ENCODE data around the gene FAM184A. TPM values are rescaled to one million over a fixed set of nuclear protein-coding genes. Genes with fewer than 3 reads are reported as not detected.
A peak's percentile ranks its signal among the peaks of the same experiment; 100 is the strongest.

Gene FAM184A, protein sequence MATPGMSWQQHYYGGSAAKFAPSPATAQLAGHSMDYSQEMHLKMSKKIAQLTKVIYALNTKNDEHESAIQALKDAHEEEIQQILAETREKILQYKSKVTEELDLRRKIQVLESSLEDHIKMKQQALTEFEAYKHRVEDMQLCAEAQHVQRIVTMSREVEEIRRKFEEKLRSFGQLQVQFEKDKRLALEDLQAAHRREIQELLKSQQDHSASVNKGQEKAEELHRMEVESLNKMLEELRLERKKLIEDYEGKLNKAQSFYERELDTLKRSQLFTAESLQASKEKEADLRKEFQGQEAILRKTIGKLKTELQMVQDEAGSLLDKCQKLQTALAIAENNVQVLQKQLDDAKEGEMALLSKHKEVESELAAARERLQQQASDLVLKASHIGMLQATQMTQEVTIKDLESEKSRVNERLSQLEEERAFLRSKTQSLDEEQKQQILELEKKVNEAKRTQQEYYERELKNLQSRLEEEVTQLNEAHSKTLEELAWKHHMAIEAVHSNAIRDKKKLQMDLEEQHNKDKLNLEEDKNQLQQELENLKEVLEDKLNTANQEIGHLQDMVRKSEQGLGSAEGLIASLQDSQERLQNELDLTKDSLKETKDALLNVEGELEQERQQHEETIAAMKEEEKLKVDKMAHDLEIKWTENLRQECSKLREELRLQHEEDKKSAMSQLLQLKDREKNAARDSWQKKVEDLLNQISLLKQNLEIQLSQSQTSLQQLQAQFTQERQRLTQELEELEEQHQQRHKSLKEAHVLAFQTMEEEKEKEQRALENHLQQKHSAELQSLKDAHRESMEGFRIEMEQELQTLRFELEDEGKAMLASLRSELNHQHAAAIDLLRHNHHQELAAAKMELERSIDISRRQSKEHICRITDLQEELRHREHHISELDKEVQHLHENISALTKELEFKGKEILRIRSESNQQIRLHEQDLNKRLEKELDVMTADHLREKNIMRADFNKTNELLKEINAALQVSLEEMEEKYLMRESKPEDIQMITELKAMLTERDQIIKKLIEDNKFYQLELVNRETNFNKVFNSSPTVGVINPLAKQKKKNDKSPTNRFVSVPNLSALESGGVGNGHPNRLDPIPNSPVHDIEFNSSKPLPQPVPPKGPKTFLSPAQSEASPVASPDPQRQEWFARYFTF
- total RNA-seq (2022) (1.3 and 2.2 TPM in 2 replicates), Bru-seq, nascent RNA (percentile 30 among the genes with signal in this experiment), BruChase-seq, experiment 1, labeled RNA remaining after a 6-hour chase (percentile 23 among the genes with signal in this experiment), BruChase-seq, experiment 2, labeled RNA remaining after a 2-hour chase (percentile 29 among the genes with signal in this experiment)
- long read RNA-seq, full-length matches to known transcripts, result 1 of 1 reads
- long read RNA-seq, partial matches to known transcripts, result 0 of 1 reads
- long read RNA-seq, other reads (novel, unspliced or antisense), result 0 of 1 reads

DNA sequence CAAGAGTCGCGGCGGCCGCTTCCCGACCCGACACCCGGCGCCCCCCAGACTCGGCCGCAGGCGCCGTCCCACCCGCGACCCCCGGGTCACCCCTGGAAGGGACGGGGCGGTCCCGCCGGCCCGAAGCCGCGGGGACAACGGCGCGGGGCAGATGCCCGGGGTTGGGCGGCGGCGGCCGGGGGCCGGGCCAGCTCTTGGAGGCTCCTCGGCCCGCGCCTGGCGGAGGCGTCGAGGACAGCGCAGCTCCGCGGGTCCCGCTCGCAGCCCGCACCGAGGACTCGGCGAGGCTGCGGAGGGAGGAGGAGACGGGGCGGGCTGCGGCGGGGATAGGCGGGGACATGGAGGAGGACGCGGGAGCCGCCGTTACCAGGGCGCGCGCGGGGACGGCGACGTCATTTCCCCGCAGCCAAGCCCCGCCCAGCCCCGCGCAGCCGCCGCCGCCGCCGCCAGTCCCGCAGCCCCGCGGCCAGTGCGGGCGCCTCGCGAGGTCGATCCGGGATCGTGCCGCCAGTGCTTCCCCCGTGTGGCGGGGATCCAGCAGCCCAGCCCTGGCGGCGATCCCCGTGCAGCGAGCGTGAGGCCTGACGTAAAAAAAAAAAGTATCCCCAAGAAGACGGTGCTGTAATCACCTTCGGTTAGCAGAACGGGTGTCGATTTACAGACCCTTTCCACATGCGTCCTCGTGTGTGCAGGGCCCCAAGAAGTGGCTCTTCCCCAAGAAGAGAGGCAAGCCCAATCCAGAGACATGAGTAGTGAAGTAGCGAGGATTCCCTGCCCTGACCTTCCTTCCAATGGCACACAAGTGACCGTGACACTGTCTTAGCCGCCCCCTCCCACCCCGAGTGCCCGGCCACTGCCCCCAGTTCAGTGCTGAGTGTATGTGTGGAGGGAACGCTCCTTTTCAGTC lies at the start of gene FAM184A:
FAM184A (minus strand) TSS at position 289 of the 907 bp plus-strand sequence. CDS start 365 bp downstream, outside the sequence.
- DNase-seq (ENCODE audit: unreplicated experiment), result peak; percentile 64
- POLR2A ChIA-PET, result interaction anchor here (0.7 to 1.7 kb wide), 9 partner anchors 12 to 183 kb away, joined by 3 to 9 read pairs (median 3); no protein-coding TSS in a partner anchor
- Mint-ChIP-seq H3K4me1 (ENCODE audit: insufficient read depth, unreplicated experiment) (peaks cover 14% of the 10 kb centered on the region), H3K36me3 (ENCODE audit: insufficient read depth, unreplicated experiment) (no peaks in the 10 kb centered on the region), H3K27me3 (ENCODE audit: insufficient read depth, unreplicated experiment) (no peaks in the 10 kb centered on the region), H3K4me3 (ENCODE audit: unreplicated experiment) (peak within 1 kb of the TSS; percentile 96), H3K9me3 (ENCODE audit: unreplicated experiment) (peaks cover 11% of the 10 kb centered on the region), H3K27ac (ENCODE audit: low read depth, unreplicated experiment) (peak within 1 kb of the TSS; percentile 69)
- intact Hi-C loops (cut with micrococcal nuclease), result no loop called here
- no TSS peak for BruUV-seq (replicated peaks)
- CTCF ChIA-PET, result interaction anchor here (0.6 to 2.3 kb wide), 17 partner anchors 12 to 272 kb away, joined by 3 to 11 read pairs (median 4); no protein-coding TSS in a partner anchor
- TF ChIP-seq, protein P1, sequence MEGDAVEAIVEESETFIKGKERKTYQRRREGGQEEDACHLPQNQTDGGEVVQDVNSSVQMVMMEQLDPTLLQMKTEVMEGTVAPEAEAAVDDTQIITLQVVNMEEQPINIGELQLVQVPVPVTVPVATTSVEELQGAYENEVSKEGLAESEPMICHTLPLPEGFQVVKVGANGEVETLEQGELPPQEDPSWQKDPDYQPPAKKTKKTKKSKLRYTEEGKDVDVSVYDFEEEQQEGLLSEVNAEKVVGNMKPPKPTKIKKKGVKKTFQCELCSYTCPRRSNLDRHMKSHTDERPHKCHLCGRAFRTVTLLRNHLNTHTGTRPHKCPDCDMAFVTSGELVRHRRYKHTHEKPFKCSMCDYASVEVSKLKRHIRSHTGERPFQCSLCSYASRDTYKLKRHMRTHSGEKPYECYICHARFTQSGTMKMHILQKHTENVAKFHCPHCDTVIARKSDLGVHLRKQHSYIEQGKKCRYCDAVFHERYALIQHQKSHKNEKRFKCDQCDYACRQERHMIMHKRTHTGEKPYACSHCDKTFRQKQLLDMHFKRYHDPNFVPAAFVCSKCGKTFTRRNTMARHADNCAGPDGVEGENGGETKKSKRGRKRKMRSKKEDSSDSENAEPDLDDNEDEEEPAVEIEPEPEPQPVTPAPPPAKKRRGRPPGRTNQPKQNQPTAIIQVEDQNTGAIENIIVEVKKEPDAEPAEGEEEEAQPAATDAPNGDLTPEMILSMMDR (IDR thresholded peaks at IDR 0.05; ENCODE audit: unreplicated experiment), result peak; percentile 21

- ChIA-PET POLR2A (interaction anchor here (0.6 kb wide), 1 partner anchor 40 kb away, joined by 3 read pairs; no protein-coding TSS in a partner anchor), CTCF (interaction anchor here (0.7 to 1.1 kb wide), 3 partner anchors 81 to 207 kb away, joined by 3 to 6 read pairs (median 3); no protein-coding TSS in a partner anchor)
- no TSS peak for BruUV-seq (replicated peaks)
- H3K9me3 Mint-ChIP-seq (ENCODE audit: unreplicated experiment), result no peaks in the 10 kb centered on the region
- H3K4me3 Mint-ChIP-seq (ENCODE audit: unreplicated experiment), result no peak overlapping the region
- no peak overlapping the region for H3K27ac Mint-ChIP-seq (ENCODE audit: low read depth, unreplicated experiment)
- intact Hi-C loops (cut with micrococcal nuclease), result loop anchor here (5.0 kb wide), 1 partner anchor 225 kb away; no protein-coding TSS in a partner anchor
- H3K27me3 Mint-ChIP-seq (ENCODE audit: insufficient read depth, unreplicated experiment), result no peaks in the 10 kb centered on the region
- H3K4me1 Mint-ChIP-seq (ENCODE audit: insufficient read depth, unreplicated experiment), result peaks cover 21% of the 10 kb centered on the region
- no peaks in the 10 kb centered on the region for H3K36me3 Mint-ChIP-seq (ENCODE audit: insufficient read depth, unreplicated experiment)
- DNase-seq (ENCODE audit: unreplicated experiment), result no peak
- TF ChIP-seq, protein P1 (IDR thresholded peaks at IDR 0.05; ENCODE audit: unreplicated experiment), result no peak
These were observed 49.2 kb upstream of the FAM184A start for GRCh38 chr6:119127627-119128026.

DNA sequence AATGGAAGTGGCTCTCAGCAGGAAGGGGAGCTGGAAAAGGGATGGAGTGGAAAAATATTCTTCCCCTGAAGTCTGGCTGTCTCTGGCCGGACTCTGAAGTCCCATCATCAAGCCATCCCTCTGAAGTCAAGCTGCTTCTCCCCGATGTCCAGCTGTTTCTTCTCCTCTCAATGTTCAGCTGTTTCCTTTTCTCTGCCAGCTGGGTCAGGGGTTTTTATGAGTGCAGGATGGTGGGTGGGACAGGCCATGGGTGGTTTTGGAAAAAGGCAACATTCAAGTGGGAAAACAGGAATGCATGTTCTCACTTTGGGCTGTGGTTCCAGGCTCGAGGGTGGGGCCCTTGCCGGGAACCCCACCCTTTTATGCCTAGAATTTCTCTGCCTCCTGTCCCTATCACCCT lies 48.4 kb upstream of the FAM184A start:
- no peak for DNase-seq (ENCODE audit: unreplicated experiment)
- Mint-ChIP-seq H3K9me3 (ENCODE audit: unreplicated experiment) (no peaks in the 10 kb centered on the region), H3K4me1 (ENCODE audit: insufficient read depth, unreplicated experiment) (peaks cover 21% of the 10 kb centered on the region), H3K4me3 (ENCODE audit: unreplicated experiment) (no peak overlapping the region), H3K27me3 (ENCODE audit: insufficient read depth, unreplicated experiment) (no peaks in the 10 kb centered on the region), H3K36me3 (ENCODE audit: insufficient read depth, unreplicated experiment) (no peaks in the 10 kb centered on the region), H3K27ac (ENCODE audit: low read depth, unreplicated experiment) (no peak overlapping the region)
- TF ChIP-seq, protein P1 (IDR thresholded peaks at IDR 0.05; ENCODE audit: unreplicated experiment), result no peak
- CTCF ChIA-PET, result interaction anchor here (0.6 to 1.3 kb wide), 7 partner anchors 21 to 1448 kb away, joined by 3 to 7 read pairs (median 4); no protein-coding TSS in a partner anchor
- intact Hi-C loops (cut with micrococcal nuclease), result loop anchor here (5.0 kb wide), 1 partner anchor 225 kb away; no protein-coding TSS in a partner anchor
- BruUV-seq (replicated peaks), result no TSS peak
- POLR2A ChIA-PET, result interaction anchor here (1.0 kb wide), 1 partner anchor 21 kb away, joined by 3 read pairs; no protein-coding TSS in a partner anchor

Data from MCF 10A (cell line).